Loucy (cell line): ENCODE measurements around the gene TSPAN4.

Experiments
- H2AFZ ChIP-seq: fragments of 200-600 bp; sonication (generic); 2 replicates; pipeline ENCODE4 v1.6.0; 2016; ENCODE audit warnings: antibody characterized with exemption, mild to moderate bottlenecking, low read length, moderate library complexity
- H3F3A ChIP-seq: fragments of 200-600 bp; 2 replicates; pipeline ENCODE4 v1.6.0; 2016; ENCODE audit warnings: antibody characterized with exemption, low read depth, mild to moderate bottlenecking
- H3K27me3 ChIP-seq: fragments of 200-600 bp; sonication (generic); 2 replicates; pipeline ENCODE4 v1.6.1; 2014; ENCODE audit warnings: low read length, mild to moderate bottlenecking; ENCODE audit not compliant: insufficient read depth, poor library complexity, severe bottlenecking
- H3K36me3 ChIP-seq: fragments of 200-600 bp; sonication (generic); 2 replicates; pipeline ENCODE4 v1.6.1; 2016; ENCODE audit warnings: low read length; ENCODE audit not compliant: insufficient read depth
- H3K4me1 ChIP-seq: fragments of 200-600 bp; sonication (generic); 2 replicates; pipeline ENCODE4 v1.5.1; 2014; ENCODE audit warnings: low read length, mild to moderate bottlenecking; ENCODE audit not compliant: insufficient read depth, poor library complexity, severe bottlenecking
- H3K4me2 ChIP-seq: fragments of 200-600 bp; sonication (generic); 2 replicates; pipeline ENCODE4 v1.6.0; 2014; ENCODE audit warnings: antibody characterized with exemption, low read length, low read depth, mild to moderate bottlenecking; ENCODE audit not compliant: poor library complexity, severe bottlenecking
- H3K4me3 ChIP-seq: fragments of 200-600 bp; sonication (generic); 2 replicates; pipeline ENCODE4 v1.5.1; 2014; ENCODE audit warnings: low read length, mild to moderate bottlenecking, mixed read lengths; ENCODE audit not compliant: poor library complexity, severe bottlenecking
- H3K79me2 ChIP-seq: fragments of 200-600 bp; sonication (generic); 2 replicates; pipeline ENCODE4 v1.6.1; 2014; ENCODE audit warnings: low read length; ENCODE audit not compliant: insufficient read depth
- H3K9ac ChIP-seq: fragments of 200-600 bp; sonication (generic); 2 replicates; pipeline ENCODE4 v1.6.0; 2014; ENCODE audit warnings: mild to moderate bottlenecking, low read depth, low read length, moderate library complexity; ENCODE audit not compliant: poor library complexity, severe bottlenecking
- H3K9me2 ChIP-seq: fragments of 200-600 bp; sonication (generic); replicated peaks from 2 replicates; pipeline ENCODE4 v1.6.1; 2016; ENCODE audit warnings: low read depth, low read length, mixed read lengths
- H3K9me3 ChIP-seq: fragments of 200-600 bp; sonication (generic); 2 replicates; pipeline ENCODE4 v1.6.1; 2014; ENCODE audit warnings: mild to moderate bottlenecking, antibody characterized with exemption, low read length, low read depth; ENCODE audit not compliant: insufficient read depth
- H4K20me1 ChIP-seq: fragments of 200-600 bp; sonication (generic); 2 replicates; pipeline ENCODE4 v1.6.0; 2014; ENCODE audit warnings: antibody characterized with exemption, low read length, mild to moderate bottlenecking; ENCODE audit not compliant: insufficient read depth, poor library complexity, severe bottlenecking
- EZH2phosphoT487 ChIP-seq: fragments of 200-600 bp; IDR thresholded peaks from 2 replicates; pipeline ENCODE4 v1.6.1; 2018; ENCODE audit warnings: antibody characterized with exemption, mild to moderate bottlenecking, moderate library complexity, borderline replicate concordance
- TF ChIP-seq, protein P1 (sequence below): fragments of 200-600 bp; sonication (generic); conservative IDR thresholded peaks from 2 replicates; pipeline ENCODE4 v1.5.1; 2014; ENCODE audit warnings: mild to moderate bottlenecking, antibody characterized with exemption, low read length

Gene TSPAN4

DNA sequence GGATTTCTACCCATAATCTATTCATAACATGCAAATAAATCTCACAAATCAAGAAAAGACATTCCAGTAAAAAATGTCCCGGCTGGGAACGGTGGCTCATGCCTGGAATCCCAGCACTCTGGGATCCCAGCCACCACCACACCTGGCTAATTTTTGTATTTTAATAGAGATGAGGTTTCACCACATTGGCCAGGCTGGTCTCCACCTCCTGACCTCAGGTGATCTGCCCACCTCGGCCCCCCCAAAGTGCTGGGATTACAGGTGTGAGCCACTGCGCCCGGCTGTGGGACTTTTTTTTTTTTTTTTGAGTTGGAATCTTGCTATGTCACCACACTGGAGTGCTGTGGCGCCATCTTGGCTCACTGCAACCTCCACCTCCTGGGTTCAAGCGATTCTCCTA, 63.3 kb downstream of the TSPAN4 start:
- peaks cover 11% of the 10 kb centered on the region for H3K4me1 ChIP-seq
- no peak overlapping the region for H3K4me2 ChIP-seq
- no peak overlapping the region for H3K4me3 ChIP-seq
- H2AFZ ChIP-seq: no peak overlapping the region
- no peaks in the 10 kb centered on the region for H3K9me2 ChIP-seq
- H3K79me2 ChIP-seq: peaks cover 30% of the 10 kb centered on the region
- no peaks in the 10 kb centered on the region for H3F3A ChIP-seq
- TF ChIP-seq, protein P1, sequence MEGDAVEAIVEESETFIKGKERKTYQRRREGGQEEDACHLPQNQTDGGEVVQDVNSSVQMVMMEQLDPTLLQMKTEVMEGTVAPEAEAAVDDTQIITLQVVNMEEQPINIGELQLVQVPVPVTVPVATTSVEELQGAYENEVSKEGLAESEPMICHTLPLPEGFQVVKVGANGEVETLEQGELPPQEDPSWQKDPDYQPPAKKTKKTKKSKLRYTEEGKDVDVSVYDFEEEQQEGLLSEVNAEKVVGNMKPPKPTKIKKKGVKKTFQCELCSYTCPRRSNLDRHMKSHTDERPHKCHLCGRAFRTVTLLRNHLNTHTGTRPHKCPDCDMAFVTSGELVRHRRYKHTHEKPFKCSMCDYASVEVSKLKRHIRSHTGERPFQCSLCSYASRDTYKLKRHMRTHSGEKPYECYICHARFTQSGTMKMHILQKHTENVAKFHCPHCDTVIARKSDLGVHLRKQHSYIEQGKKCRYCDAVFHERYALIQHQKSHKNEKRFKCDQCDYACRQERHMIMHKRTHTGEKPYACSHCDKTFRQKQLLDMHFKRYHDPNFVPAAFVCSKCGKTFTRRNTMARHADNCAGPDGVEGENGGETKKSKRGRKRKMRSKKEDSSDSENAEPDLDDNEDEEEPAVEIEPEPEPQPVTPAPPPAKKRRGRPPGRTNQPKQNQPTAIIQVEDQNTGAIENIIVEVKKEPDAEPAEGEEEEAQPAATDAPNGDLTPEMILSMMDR: no peak
- TF ChIP-seq EZH2phosphoT487: no peak
- no peaks in the 10 kb centered on the region for H3K27me3 ChIP-seq
- H3K36me3 ChIP-seq: peaks cover 23% of the 10 kb centered on the region; the same call in 1 of the 2 replicates
- peaks cover 5% of the 10 kb centered on the region for H4K20me1 ChIP-seq
- H3K9ac ChIP-seq: no peak overlapping the region
- H3K9me3 ChIP-seq: no peaks in the 10 kb centered on the region

- no peak for TF ChIP-seq EZH2phosphoT487
- TF ChIP-seq, protein P1: no peak
- Histone ChIP-seq H3K4me3 (no peak overlapping the region), H3K4me1 (peaks cover 21% of the 10 kb centered on the region), H4K20me1 (peaks cover 5% of the 10 kb centered on the region), H3K36me3 (peaks cover 13% of the 10 kb centered on the region; the same call in 1 of the 2 replicates), H3K9me2 (no peaks in the 10 kb centered on the region), H3K9ac (no peak overlapping the region), H3K79me2 (peaks cover 30% of the 10 kb centered on the region), H2AFZ (no peak overlapping the region), H3K9me3 (no peaks in the 10 kb centered on the region), H3F3A (no peaks in the 10 kb centered on the region), H3K4me2 (no peak overlapping the region), H3K27me3 (no peaks in the 10 kb centered on the region)
Observed at GRCh38 chr11:907668-908067, 65.0 kb downstream of the TSPAN4 start.

DNA sequence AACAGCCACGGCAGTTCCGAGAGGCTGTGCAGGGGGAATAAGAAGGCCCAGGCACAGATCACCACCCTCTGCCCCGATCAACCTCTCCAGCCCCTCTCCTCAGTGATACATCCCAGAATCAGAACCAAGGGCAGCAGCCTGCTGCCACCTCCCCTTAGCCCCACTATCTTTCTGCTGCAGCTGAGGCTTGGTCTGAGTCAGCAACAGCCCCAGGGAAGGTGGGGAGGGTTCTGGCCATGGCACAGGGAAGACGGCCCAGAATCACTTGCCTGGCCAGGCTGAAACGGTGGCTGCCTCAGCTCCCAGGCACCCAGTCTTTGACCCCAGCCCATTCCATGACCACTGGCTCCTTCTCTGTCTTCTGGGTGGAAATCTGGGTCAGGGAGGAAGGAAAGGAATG, 65.6 kb downstream of the TSPAN4 start:
- Histone ChIP-seq H3K79me2 (peaks cover 30% of the 10 kb centered on the region), H4K20me1 (peaks cover 5% of the 10 kb centered on the region), H2AFZ (no peak overlapping the region), H3F3A (no peaks in the 10 kb centered on the region), H3K4me3 (no peak overlapping the region), H3K9me3 (no peaks in the 10 kb centered on the region), H3K9ac (no peak overlapping the region), H3K27me3 (no peaks in the 10 kb centered on the region), H3K4me1 (peaks cover 21% of the 10 kb centered on the region), H3K9me2 (no peaks in the 10 kb centered on the region), H3K36me3 (peaks cover 7% of the 10 kb centered on the region; the same call in 1 of the 2 replicates), H3K4me2 (peak overlapping the region; percentile 2)
- TF ChIP-seq, protein P1: no peak
- TF ChIP-seq EZH2phosphoT487: no peak
